Measurements from ENCODE around the gene NACC2. TPM values are rescaled to one million over a fixed set of nuclear protein-coding genes. Genes with fewer than 3 reads are reported as not detected.

Gene NACC2
- total and polyA plus RNA-seq, 9 of the 15 experiments (the other 6 are each of a cell fraction or from before 2014, with no cell fraction given), result 0.70 to 25.1 (median 5.6) TPM

DNA sequence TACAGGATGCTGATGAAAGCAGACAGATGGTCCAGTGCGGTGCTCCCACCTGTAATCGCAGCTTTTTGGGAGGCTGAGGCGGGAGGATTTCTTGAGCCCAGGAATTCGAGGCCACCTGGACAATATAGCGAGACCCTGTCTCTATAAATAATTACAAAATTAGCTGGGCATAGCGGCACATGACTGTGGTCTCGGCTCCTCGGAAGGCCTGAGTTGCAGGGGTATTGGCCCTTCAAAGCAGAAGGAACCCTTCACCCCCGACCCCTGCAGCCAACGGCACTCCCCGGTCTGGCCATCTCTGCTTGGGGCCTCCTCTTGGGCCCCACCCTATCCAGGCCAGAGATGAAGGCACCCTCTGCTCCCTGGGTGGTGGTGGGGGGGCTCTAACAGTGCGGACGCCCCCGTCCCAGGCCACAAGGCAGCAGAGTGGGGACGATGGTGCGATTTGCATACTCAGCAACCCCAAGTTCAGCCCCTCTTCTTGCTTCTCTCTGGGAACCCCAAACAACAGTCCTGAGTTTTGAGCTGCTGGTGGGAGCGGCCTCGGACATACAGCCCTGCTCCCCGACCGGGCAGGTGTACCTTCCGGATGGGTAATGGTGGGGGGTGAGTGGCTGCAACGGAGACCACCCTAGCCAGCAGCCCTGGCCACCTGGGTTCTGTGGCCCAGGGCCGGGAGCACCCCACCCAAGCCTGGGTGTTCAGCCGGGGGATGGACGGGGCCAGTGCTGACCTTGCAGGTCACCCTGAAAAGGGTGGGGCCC lies 50.7 kb downstream of the NACC2 start:
- in situ Hi-C loops (cut with MboI), result no loop called here
- TF ChIP-seq ZBTB17 (CRISPR knock-in tag; IDR thresholded peaks at IDR 0.05) (no peak), PML (IDR thresholded peaks at IDR 0.05; ENCODE audit: low read length) (no peak), SAFB (IDR thresholded peaks at IDR 0.05; ENCODE audit: borderline replicate concordance, low read depth, low read length) (no peak), ZNF316 (IDR thresholded peaks at IDR 0.05) (0 out of 2 replicates have a peak, but pooled peaks have one; percentile 4), HDGF (IDR thresholded peaks at IDR 0.05) (no peak)
- TF ChIP-seq, protein P1, sequence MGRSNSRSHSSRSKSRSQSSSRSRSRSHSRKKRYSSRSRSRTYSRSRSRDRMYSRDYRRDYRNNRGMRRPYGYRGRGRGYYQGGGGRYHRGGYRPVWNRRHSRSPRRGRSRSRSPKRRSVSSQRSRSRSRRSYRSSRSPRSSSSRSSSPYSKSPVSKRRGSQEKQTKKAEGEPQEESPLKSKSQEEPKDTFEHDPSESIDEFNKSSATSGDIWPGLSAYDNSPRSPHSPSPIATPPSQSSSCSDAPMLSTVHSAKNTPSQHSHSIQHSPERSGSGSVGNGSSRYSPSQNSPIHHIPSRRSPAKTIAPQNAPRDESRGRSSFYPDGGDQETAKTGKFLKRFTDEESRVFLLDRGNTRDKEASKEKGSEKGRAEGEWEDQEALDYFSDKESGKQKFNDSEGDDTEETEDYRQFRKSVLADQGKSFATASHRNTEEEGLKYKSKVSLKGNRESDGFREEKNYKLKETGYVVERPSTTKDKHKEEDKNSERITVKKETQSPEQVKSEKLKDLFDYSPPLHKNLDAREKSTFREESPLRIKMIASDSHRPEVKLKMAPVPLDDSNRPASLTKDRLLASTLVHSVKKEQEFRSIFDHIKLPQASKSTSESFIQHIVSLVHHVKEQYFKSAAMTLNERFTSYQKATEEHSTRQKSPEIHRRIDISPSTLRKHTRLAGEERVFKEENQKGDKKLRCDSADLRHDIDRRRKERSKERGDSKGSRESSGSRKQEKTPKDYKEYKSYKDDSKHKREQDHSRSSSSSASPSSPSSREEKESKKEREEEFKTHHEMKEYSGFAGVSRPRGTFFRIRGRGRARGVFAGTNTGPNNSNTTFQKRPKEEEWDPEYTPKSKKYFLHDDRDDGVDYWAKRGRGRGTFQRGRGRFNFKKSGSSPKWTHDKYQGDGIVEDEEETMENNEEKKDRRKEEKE (IDR thresholded peaks at IDR 0.05; ENCODE audit: borderline replicate concordance in 1 of 2, control insufficient read depth in 1 of 2, low read depth in 2 of 2, low read length in 1 of 2), result no peak
- no peaks in the 10 kb centered on the region for H3K27me3 ChIP-seq (ENCODE audit: control insufficient read depth in 2 of 2, insufficient read depth in 2 of 2, low read length in 2 of 2)
- no peak overlapping the region; a peak in 1 of 4 replicates for H3K9ac ChIP-seq (ENCODE audit: insufficient read depth in 1 of 2, low read depth in 2 of 2, low read length in 2 of 2)
- peaks cover 18% of the 10 kb centered on the region for H3K79me2 ChIP-seq (ENCODE audit: control insufficient read depth, insufficient read depth, low read length)
- no peak overlapping the region for H2AFZ ChIP-seq (ENCODE audit: low read depth, low read length)
- WGBS (ENCODE audit: insufficient coverage, low coverage, missing lambda C conversion rate), result 93% methylated on average over 19 of the region's 25 CpGs
- ATAC-seq, result no peak
- H3K9me3 ChIP-seq (replicated peaks; ENCODE audit: control insufficient read depth, insufficient read depth, low read depth, low read length), result 0 out of 2 replicates have a peak, but pooled peaks cover under 1% of the 10 kb centered on the region
- ChIA-PET POLR2A (interaction anchor here (0.6 kb wide), 1 partner anchor 184 kb away, joined by 3 read pairs; no protein-coding TSS in a partner anchor), CTCF (ENCODE audit: low intra/inter-chr PET ratio) (no interaction called here)
- H4K20me1 ChIP-seq (replicated peaks; ENCODE audit: control insufficient read depth, insufficient read depth, low read length), result no peaks in the 10 kb centered on the region; the same call in none of the 2 replicates
- FAIRE-seq, result no peak
- no TSS peak for BruUV-seq (replicated peaks)
- no peak overlapping the region for H3K4me2 ChIP-seq (ENCODE audit: insufficient read depth, low read length)
- H3K36me3 ChIP-seq (ENCODE audit: control insufficient read depth, insufficient read depth, low read length), result peaks cover 76% of the 10 kb centered on the region; the same call in 2 of the 3 replicates
- peaks cover 3% of the 10 kb centered on the region for H3K9me1 ChIP-seq (ENCODE audit: control insufficient read depth, insufficient read depth, low read length)
- H3K4me3 ChIP-seq, result no peak overlapping the region
- intact Hi-C loops (cut with micrococcal nuclease), result no loop called here
- H3K27ac ChIP-seq (ENCODE audit: extremely low read depth, low read depth, low read length), result no peak overlapping the region
- H3K4me1 ChIP-seq (replicated peaks in 1 of 2; ENCODE audit: control insufficient read depth in 2 of 2, insufficient read depth in 2 of 2, low read length in 2 of 2), result peaks cover 0 to 45% of the 10 kb centered on the region in 2 experiments; a peak in 2 of 5 replicates
- no peak for DNase-seq (ENCODE audit: extremely low read depth in 1 of 4, low spot score in 3 of 4)

Data from K562 (cell line).